GM10248 (cell line): ENCODE measurements around the gene PFDN6.

ENCODE experiments used
- CTCF ChIA-PET: fragments of 300-600 bp; sonication (Branson Sonifier 250); formaldehyde crosslinking; extraction: SDS; loops from one replicate; lab custom pipeline; 2021; ENCODE audit warnings: antibody characterized with exemption; lab: Yijun Ruan, JAX
- POLR2A ChIA-PET: fragments of 350-650 bp; sonication (Branson Sonifier 250); formaldehyde crosslinking; extraction: SDS; loops from one replicate; lab custom pipeline; 2020; ENCODE audit warnings: antibody characterized with exemption; lab: Yijun Ruan, JAX
- DNase-seq: peaks from one replicate; pipeline ENCODE4 v3.0.0; 2012; ENCODE audit errors: extremely low spot score
- TF ChIP-seq, protein P1 (sequence below): IDR thresholded peaks from 2 replicates; pipeline ENCODE4 v1.5.1; 2012; ENCODE audit warnings: mild to moderate bottlenecking, low read depth; ENCODE audit errors: extremely low read depth, missing control alignments, control extremely low read depth

Gene PFDN6

DNA sequence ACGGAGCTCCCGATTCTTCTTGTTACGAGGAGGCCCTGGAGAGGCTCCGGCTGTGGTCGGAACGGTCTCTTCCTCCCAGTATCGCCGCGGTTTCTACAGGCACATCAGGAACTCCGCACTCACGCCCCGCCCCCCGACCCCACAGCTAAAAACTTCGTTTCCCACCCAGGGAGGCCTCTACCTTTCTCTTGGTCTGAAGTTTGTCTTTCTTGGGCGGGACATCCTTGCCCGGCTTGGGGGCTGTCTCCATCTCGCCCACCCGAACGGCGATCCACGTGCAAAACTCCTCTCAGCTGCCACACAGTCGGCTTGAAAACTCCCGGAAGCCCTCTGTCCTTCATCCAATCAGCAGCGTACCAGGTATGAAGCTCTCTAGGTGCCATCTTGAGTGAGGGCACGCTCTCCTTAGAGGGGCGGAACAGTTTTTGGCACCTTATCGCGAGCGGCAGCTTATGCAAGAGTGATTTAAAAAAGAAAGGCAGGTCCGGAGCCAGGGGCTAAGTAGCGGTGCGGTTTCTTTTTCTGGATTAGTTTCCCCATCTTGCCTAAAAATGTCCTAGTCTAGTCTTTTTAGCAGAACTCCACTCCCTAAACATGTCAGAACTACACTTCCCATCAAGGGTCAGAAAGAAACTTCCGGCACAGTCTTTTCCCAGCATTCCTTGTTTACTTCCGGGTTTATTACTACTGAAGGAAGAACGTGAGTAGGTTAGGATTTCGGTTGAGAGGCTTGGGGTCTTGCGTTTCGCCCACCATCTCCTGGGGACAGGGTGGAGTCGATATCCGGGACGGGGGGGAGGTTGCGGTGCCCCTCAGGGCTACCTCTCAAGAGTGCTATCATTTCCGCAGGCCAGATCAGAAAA lies at the start of gene PFDN6, which contains the start of gene WDR46:
Gene PFDN6, plus strand, starts transcription at position 681 of the 863 bp plus-strand sequence. CDS start 256 bp downstream, outside the sequence.
Gene WDR46, minus strand, starts transcription at position 319 of the 863 bp plus-strand sequence. Its CDS starts 69 bp downstream, at position 250.
- CTCF ChIA-PET, result interaction anchor here (1.1 to 4.1 kb wide), 9 partner anchors 8 to 412 kb away, joined by 3 to 37 read pairs (median 4); partner anchors contain the start of genes B3GALT4 and RGL2
- POLR2A ChIA-PET, result interaction anchor here (0.6 to 1.6 kb wide), 8 partner anchors 9 to 317 kb away, joined by 4 to 17 read pairs (median 6); partner anchors contain the start of genes B3GALT4, RGL2, RPS18 and VPS52
- TF ChIP-seq, protein P1, sequence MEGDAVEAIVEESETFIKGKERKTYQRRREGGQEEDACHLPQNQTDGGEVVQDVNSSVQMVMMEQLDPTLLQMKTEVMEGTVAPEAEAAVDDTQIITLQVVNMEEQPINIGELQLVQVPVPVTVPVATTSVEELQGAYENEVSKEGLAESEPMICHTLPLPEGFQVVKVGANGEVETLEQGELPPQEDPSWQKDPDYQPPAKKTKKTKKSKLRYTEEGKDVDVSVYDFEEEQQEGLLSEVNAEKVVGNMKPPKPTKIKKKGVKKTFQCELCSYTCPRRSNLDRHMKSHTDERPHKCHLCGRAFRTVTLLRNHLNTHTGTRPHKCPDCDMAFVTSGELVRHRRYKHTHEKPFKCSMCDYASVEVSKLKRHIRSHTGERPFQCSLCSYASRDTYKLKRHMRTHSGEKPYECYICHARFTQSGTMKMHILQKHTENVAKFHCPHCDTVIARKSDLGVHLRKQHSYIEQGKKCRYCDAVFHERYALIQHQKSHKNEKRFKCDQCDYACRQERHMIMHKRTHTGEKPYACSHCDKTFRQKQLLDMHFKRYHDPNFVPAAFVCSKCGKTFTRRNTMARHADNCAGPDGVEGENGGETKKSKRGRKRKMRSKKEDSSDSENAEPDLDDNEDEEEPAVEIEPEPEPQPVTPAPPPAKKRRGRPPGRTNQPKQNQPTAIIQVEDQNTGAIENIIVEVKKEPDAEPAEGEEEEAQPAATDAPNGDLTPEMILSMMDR, result no peak
- DNase-seq, result peak; percentile 94

DNA sequence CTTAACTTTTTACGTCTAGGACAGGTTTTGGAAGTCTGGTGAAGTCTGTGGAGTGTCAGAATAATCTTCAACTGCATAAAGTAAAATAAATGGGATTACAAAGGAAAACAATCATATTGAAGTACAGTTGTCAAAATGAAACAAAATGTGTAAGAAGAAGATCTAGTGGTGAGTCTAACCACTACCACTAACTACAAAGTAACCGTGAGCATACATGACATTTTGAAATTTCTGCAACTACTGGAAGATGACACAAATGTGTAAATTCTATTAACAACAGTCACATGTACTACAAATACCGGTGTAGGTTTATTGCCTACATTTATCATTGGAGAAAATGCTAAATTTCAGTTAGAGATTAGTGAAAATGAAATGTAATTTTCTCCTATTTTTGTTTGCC lies 47.4 kb upstream of the PFDN6 start:
- no peak for DNase-seq
- ChIA-PET POLR2A (no interaction called here), CTCF (interaction anchor here (8.5 kb wide), 1 partner anchor 6 kb away, joined by 82 read pairs; no protein-coding TSS in a partner anchor)
- TF ChIP-seq, protein P1, result no peak

DNA sequence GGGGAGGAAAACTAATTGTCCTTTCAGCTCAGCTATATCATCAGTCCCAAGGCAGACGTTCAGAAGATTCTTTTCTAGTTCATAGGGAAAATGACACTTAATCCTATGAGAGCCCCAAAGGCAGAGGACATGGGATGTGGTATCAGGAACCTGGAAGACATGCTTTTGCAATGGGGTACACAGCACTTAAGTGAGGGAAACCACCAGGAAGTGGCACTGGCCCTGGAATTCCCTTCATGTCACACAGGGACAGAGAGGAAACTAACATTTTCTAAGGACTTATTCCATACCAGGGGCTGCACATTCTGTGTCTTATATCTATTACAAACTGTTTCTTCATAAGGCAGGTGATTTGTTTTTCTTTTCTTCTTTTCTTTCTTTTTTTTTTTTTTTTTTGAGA lies 45.9 kb upstream of the PFDN6 start:
- CTCF ChIA-PET, result interaction anchor here (0.9 kb wide), 1 partner anchor 129 kb away, joined by 4 read pairs; no protein-coding TSS in a partner anchor
- POLR2A ChIA-PET, result interaction anchor here (0.7 kb wide), 1 partner anchor 85 kb away, joined by 3 read pairs; no protein-coding TSS in a partner anchor
- no peak for DNase-seq
- TF ChIP-seq, protein P1, result no peak

DNA sequence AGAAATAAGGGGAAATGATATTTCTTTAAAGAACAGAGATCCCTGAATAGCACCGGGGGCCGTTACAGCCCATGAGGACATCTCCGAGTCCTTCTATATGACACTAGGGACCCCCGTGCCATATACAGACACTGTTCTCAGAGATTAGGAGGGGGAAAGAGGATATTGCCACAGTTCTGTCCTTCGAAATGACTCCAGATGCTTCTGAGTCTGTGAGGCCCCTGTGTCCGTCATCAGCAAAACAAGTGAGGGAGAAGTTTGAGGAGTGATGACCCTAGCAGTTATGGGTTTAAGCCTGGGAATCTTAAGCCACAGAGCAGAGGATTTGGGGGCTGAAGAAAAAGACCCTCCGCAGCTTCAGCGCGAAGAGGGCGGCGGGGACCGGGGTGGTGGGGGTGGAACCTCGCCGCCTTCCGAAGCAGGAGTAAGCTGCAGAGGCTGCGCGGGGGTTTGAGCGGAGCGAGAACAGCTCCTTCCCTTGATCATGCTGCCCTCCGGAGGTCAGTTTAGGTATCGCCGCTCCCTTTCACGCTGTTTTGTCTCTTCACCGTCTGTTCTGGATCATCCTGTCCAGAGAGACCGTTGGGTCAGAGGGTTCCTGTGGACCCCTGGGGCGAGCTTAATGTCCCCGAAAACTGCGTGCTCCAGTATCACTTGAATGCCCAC lies 41.3 kb upstream of the PFDN6 start:
- ChIA-PET CTCF (interaction anchor here (0.6 to 7.7 kb wide), 64 partner anchors 9 to 403 kb away, joined by 3 to 82 read pairs (median 4); partner anchors contain the start of genes B3GALT4, CUTA, HSD17B8 and PFDN6), POLR2A (interaction anchor here (0.6 to 2.2 kb wide), 9 partner anchors 24 to 1277 kb away, joined by 3 to 10 read pairs (median 3); partner anchors contain the start of genes RPS18 and VPS52)
- peak; percentile 80 for DNase-seq
- TF ChIP-seq, protein P1, result peak; percentile 91

DNA sequence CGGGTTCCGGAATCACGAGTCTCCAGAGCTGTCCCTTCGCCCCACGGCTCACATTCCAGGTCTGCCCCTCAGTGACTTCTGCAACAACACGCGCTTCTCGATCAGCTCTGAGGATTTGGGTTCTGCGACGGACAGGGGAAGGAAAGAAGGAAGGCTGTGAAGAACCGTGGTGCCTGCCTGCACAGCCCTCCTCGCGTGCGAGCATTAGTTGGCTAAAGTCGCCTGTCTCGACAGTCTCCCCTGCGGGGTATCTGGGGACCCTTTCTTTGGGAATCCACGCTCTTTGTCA lies 40.8 kb upstream of the PFDN6 start:
- TF ChIP-seq, protein P1, result no peak
- POLR2A ChIA-PET, result interaction anchor here (0.5 to 2.2 kb wide), 6 partner anchors 23 to 810 kb away, joined by 3 to 10 read pairs (median 6); partner anchors contain the start of genes RPS18 and VPS52
- no peak for DNase-seq
- CTCF ChIA-PET, result interaction anchor here (0.7 to 7.7 kb wide), 59 partner anchors 9 to 403 kb away, joined by 3 to 82 read pairs (median 5); partner anchors contain the start of genes B3GALT4, CUTA, HSD17B8 and PFDN6
